Measurements from ENCODE around the gene MGAT4A. TPM values are rescaled to one million over a fixed set of nuclear protein-coding genes. Genes with fewer than 3 reads are reported as not detected.

The MGAT4A gene
- total RNA-seq, 1 donor from 2014 or later: 15.7 TPM

- ChIA-PET POLR2A (no interaction called here), CTCF (no interaction called here)
- no peak overlapping the region for H3K4me3 Mint-ChIP-seq
- no peak overlapping the region for H3K27ac Mint-ChIP-seq
- TF ChIP-seq CTCF (IDR thresholded peaks at IDR 0.05): no peak
- H3K9me3 Mint-ChIP-seq: no peaks in the 10 kb centered on the region
- ATAC-seq (ENCODE audit: low read depth): no peak
- H3K36me3 Mint-ChIP-seq (ENCODE audit: low read depth): no peaks in the 10 kb centered on the region
- intact Hi-C loops (cut with micrococcal nuclease): no loop called here
- peaks cover 23% of the 10 kb centered on the region for H3K4me1 Mint-ChIP-seq
- H3K27me3 Mint-ChIP-seq: no peaks in the 10 kb centered on the region
- DNase-seq: no peak
Observed at GRCh38 chr2:98776136-98776535, 45.2 kb upstream of the MGAT4A start.

DNA sequence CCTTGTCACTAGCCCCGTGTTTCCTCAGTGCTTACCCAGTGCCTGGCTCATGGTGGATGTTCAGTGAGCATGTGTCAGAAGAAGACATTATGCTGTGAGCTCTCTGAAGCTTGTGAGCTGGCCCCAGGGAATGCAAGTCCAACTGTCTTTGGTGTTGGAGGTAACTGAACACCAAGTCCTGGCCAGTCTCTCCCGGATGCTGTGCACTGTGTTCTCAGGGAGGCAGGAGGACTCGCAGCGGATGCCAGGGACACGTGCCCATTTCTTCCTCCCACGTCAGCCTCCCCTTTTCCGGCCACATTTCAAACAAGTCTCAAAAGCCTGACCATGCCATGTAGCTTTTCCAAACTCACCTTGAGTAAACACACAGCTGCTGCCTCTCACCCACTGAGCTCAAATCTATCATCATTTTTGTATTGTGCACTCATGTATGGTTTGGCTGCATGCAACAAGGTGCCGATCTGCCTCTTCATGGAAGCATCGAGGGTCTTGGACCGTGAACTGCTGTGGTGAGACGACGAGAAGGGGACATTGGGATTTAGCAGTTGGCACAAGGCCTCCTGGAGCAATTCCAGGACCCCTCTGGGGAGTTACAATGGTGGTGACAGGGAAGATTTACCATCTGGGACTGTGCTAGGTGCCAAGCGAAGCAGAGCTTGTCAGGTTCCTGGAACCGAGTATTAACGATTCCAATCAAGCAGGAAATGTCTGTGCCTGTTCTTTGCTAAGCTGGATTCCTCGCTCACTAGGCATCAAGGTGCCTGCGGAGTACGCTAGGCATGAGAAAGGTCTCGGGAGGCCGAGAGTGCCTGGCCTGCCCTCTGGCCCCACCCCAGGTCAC lies 44.4 kb upstream of the MGAT4A start:
- ATAC-seq (ENCODE audit: low read depth): no peak
- TF ChIP-seq CTCF (IDR thresholded peaks at IDR 0.05): no peak
- no peak for DNase-seq
- Mint-ChIP-seq H3K4me3 (no peak overlapping the region), H3K27me3 (no peaks in the 10 kb centered on the region), H3K27ac (no peak overlapping the region), H3K36me3 (ENCODE audit: low read depth) (no peaks in the 10 kb centered on the region), H3K4me1 (peaks cover 27% of the 10 kb centered on the region), H3K9me3 (no peaks in the 10 kb centered on the region)
- ChIA-PET POLR2A (no interaction called here), CTCF (no interaction called here)
- intact Hi-C loops (cut with micrococcal nuclease): no loop called here

DNA sequence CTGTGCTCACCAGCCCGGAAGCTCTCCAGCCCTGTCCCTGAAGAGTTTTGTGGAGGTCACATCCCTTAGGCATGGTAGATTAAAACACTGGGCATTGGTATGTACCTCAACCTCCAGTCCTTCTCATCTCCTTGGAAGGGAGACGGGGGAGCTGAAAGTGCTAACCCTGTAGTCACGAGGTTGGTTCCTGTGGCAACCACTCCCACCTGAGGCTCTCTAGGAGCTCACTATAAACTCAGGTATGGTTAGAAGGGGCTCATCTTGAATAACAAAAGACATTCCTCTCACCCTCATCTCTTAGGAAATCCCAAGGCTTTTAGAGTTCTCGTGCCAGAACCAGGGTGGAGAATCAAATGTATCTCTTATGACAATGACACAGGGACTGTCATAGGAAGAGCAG lies 43.0 kb upstream of the MGAT4A start:
- DNase-seq: no peak
- Mint-ChIP-seq H3K9me3 (no peaks in the 10 kb centered on the region), H3K4me1 (peaks cover 35% of the 10 kb centered on the region), H3K27ac (no peak overlapping the region), H3K4me3 (no peak overlapping the region), H3K27me3 (no peaks in the 10 kb centered on the region), H3K36me3 (ENCODE audit: low read depth) (no peaks in the 10 kb centered on the region)
- TF ChIP-seq CTCF (IDR thresholded peaks at IDR 0.05): no peak
- ChIA-PET POLR2A (no interaction called here), CTCF (no interaction called here)
- intact Hi-C loops (cut with micrococcal nuclease): no loop called here
- no peak for ATAC-seq (ENCODE audit: low read depth)

GRCh38 chr2:98773169-98773568 lies 42.2 kb upstream of the MGAT4A start:
- H3K4me1 Mint-ChIP-seq: peaks cover 39% of the 10 kb centered on the region
- intact Hi-C loops (cut with micrococcal nuclease): no loop called here
- CTCF ChIA-PET: no interaction called here

DNA sequence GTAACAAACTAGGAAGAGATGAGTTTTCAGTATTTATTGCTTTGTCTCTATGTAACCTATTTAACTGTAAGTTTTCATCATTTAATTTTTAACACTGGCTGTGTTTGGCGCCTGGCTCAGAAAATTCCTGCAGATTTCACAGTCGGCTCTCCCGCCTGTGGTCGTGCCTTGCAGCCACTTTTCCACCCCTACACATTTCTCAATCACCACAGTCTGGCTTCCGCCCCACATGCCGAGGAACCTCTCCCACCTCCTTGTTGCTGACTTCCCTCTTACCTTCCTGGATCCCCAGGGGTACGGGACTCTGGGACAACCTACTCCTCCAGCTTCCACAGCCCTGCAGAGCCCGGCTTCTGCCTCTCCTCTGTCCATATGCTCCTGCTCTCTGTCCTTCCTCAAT lies 41.6 kb upstream of the MGAT4A start:
- Mint-ChIP-seq H3K27ac (peak overlapping the region; percentile 80), H3K36me3 (ENCODE audit: low read depth) (no peaks in the 10 kb centered on the region), H3K4me1 (peaks cover 39% of the 10 kb centered on the region), H3K9me3 (no peaks in the 10 kb centered on the region), H3K4me3 (no peak overlapping the region), H3K27me3 (peaks cover 1% of the 10 kb centered on the region)
- intact Hi-C loops (cut with micrococcal nuclease): no loop called here
- CTCF ChIA-PET: no interaction called here
- POLR2A ChIA-PET: interaction anchor here (1.8 kb wide), 1 partner anchor 42 kb away, joined by 11 read pairs; the partner anchor contains the start of gene MGAT4A
- ATAC-seq (ENCODE audit: low read depth): no peak
- DNase-seq: no peak
- no peak for TF ChIP-seq CTCF (IDR thresholded peaks at IDR 0.05)

More at GRCh38 chr2:98773169-98773568, 42.2 kb upstream of the MGAT4A start:
- DNase-seq (no peak), ATAC-seq (ENCODE audit: low read depth) (no peak)
- no peak for TF ChIP-seq CTCF (IDR thresholded peaks at IDR 0.05)
- Mint-ChIP-seq H3K36me3 (ENCODE audit: low read depth) (no peaks in the 10 kb centered on the region), H3K27me3 (no peaks in the 10 kb centered on the region), H3K4me3 (peak overlapping the region; percentile 1), H3K9me3 (no peaks in the 10 kb centered on the region), H3K27ac (no peak overlapping the region)
- POLR2A ChIA-PET: no interaction called here

All from activated B cell treated with CpG ODN at 0.5 μM for 24 hours (primary cell).